Activated CD8-positive, alpha-beta T cell treated with anti-CD3 and anti-CD28 coated beads for 36 hours (primary cell): ENCODE results near the gene ZNF436. TPM values are rescaled to one million over a fixed set of nuclear protein-coding genes. Genes with fewer than 3 reads are reported as not detected.
A peak's percentile ranks its signal among the peaks of the same experiment; 100 is the strongest.

Experiments used
- ATAC-seq: fragments of 200-7000 bp; cut with Tn5 transposase; one replicate; pipeline ENCODE4 v1.10.0; 2021; ENCODE audit warnings: mild to moderate bottlenecking, moderate library complexity
- CTCF ChIA-PET: fragments of 350-600 bp; sonication (Branson Sonifier 250); formaldehyde crosslinking; loops from one replicate; lab custom pipeline; 2021; ENCODE audit warnings: antibody characterized with exemption; lab: Charles Lee
- POLR2A ChIA-PET: fragments of 350-600 bp; sonication (Branson Sonifier 250); formaldehyde crosslinking; loops from one replicate; lab custom pipeline; 2021; ENCODE audit warnings: antibody characterized with exemption; lab: Charles Lee
- DNase-seq: peaks from one replicate; pipeline ENCODE4 v3.0.0-alpha.2; 2020
- H3K27ac Mint-ChIP-seq: one replicate; pipeline ENCODE4 v1.8.0; 2021; ENCODE audit warnings: mild to moderate bottlenecking, mixed read lengths
- H3K27me3 Mint-ChIP-seq: one replicate; pipeline ENCODE4 v1.8.0; 2021; ENCODE audit warnings: mixed read lengths
- H3K36me3 Mint-ChIP-seq: one replicate; pipeline ENCODE4 v1.8.0; 2021; ENCODE audit warnings: low read depth, mixed read lengths
- H3K4me1 Mint-ChIP-seq: one replicate; pipeline ENCODE4 v1.8.0; 2021; ENCODE audit warnings: low read depth, mixed read lengths
- H3K4me3 Mint-ChIP-seq: one replicate; pipeline ENCODE4 v1.8.0; 2021; ENCODE audit warnings: mild to moderate bottlenecking, moderate library complexity, mixed read lengths
- H3K9me3 Mint-ChIP-seq: one replicate; pipeline ENCODE4 v1.8.0; 2021; ENCODE audit warnings: mixed read lengths
- intact Hi-C: fragments of 100-400 bp; cut with micrococcal nuclease; formaldehyde crosslinking; loops from one replicate; pipeline ENCODE4 v1.10.0; 2022
- total RNA-seq, 2 experiments: library from RNA; stranded (reverse); gene quantifications; one replicate each; pipeline ENCODE4 v1.2.3, GENCODE V29; 2021
- TF ChIP-seq, protein P1 (sequence below): fragments of 200-600 bp; IDR thresholded peaks from one replicate; pipeline ENCODE4 v1.8.0; 2022; ENCODE audit warnings: antibody characterized with exemption, mild to moderate bottlenecking

Gene ZNF436
- 1 to 10 TPM; 5.8 to 7.2 TPM for total RNA-seq

DNA sequence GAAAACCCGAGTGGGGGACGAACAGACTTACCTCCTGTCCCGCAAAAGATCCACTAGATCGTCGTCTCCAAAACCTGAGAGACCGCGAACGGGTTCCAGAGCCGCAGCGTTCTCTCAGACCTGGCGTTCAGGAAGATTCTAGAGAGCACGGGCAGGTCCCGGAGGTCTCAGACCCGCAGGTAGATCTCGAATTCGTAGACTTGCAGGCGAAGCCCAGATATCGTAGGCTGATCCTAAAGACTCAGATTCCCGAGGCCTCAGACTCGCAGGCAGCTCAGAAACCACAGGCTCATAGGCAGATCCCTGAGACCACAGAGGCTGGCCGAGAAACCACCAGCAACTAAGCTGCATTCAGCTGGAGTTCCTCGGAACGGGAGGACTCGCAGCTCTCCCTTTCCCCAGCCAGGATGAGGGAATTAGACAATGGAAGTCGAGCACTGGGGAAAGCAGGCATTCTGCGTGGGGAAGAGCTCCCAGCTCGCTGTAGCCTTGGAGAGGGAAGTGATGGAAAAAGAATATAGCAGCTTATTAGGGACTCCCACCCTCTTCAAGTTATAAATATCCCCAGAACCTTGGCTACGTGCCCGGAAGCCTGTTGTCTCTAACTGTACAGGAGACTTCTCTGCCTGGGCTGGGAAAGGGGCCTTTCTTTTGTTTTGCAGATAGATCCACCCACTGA is at the start of gene ZNF436:
ZNF436 (minus strand) TSS at position 502 of the 679 bp plus-strand sequence. CDS start 1,831 bp downstream, outside the sequence.
- TF ChIP-seq, protein P1, sequence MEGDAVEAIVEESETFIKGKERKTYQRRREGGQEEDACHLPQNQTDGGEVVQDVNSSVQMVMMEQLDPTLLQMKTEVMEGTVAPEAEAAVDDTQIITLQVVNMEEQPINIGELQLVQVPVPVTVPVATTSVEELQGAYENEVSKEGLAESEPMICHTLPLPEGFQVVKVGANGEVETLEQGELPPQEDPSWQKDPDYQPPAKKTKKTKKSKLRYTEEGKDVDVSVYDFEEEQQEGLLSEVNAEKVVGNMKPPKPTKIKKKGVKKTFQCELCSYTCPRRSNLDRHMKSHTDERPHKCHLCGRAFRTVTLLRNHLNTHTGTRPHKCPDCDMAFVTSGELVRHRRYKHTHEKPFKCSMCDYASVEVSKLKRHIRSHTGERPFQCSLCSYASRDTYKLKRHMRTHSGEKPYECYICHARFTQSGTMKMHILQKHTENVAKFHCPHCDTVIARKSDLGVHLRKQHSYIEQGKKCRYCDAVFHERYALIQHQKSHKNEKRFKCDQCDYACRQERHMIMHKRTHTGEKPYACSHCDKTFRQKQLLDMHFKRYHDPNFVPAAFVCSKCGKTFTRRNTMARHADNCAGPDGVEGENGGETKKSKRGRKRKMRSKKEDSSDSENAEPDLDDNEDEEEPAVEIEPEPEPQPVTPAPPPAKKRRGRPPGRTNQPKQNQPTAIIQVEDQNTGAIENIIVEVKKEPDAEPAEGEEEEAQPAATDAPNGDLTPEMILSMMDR: no peak
- POLR2A ChIA-PET: interaction anchor here (1.5 to 5.4 kb wide), 3 partner anchors 24 to 322 kb away, joined by 4 to 44 read pairs (median 8); partner anchors contain the start of genes HNRNPR and RPL11
- Mint-ChIP-seq H3K9me3 (peaks cover 5% of the 10 kb centered on the region), H3K36me3 (peaks cover 29% of the 10 kb centered on the region), H3K4me3 (peak within 1 kb of the TSS; percentile 95), H3K27me3 (no peaks in the 10 kb centered on the region), H3K4me1 (peaks cover 26% of the 10 kb centered on the region), H3K27ac (peak within 1 kb of the TSS; percentile 98)
- intact Hi-C loops: loop anchor here (2.0 kb wide), 1 partner anchor 25 kb away; the partner anchor contains the start of gene HNRNPR
- ATAC-seq (no peak), DNase-seq (peak; percentile 74)
- CTCF ChIA-PET: no interaction called here

DNA sequence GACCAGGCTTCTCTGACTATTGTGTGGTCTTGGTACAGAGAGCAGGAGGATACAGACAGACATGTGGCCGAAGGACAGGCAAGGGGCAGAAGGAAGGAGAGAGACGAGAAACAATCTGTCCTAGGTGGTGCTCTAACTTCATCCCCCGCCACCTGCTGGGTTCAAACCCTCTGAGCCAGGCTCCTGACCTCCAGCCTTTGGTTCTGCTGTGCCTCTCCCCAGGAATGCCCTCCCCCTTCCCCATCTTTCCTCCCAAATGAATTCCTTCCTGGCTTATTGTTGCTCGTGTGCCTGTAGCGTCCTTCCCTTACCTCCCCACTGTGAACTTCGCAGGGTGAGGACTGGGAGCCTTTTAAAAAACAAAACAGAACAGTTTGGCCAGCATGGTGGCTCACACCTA is 49.5 kb upstream of the ZNF436 start:
- Mint-ChIP-seq H3K27ac (no peak overlapping the region), H3K4me1 (peaks cover 22% of the 10 kb centered on the region), H3K27me3 (peaks cover 3% of the 10 kb centered on the region), H3K36me3 (no peaks in the 10 kb centered on the region), H3K9me3 (no peaks in the 10 kb centered on the region), H3K4me3 (no peak overlapping the region)
- TF ChIP-seq, protein P1: no peak
- CTCF ChIA-PET: interaction anchor here (2.4 to 4.0 kb wide), 2 partner anchors 14 to 15 kb away, joined by 7 to 22 read pairs; no protein-coding TSS in a partner anchor
- intact Hi-C loops: no loop called here
- POLR2A ChIA-PET: no interaction called here
- ATAC-seq (no peak), DNase-seq (no peak)

DNA sequence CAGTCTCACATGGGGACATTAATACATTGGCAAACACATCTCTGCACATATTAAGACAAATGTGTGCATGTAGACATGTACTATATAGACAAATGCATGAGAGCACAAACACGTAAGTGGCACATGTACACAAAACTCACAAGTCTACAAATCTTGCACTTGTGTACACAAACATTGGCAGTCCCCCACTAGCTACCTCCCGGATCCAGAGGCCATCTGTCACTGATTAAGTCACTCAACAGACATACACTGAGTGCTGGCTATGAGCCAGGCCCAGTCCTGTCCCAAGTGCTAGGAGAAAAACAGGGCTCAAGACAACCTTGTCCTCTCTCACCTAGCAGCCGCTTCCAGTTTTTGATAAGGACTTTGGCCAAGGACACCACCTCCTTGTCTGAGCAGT is 47.9 kb upstream of the ZNF436 start:
- no peaks in the 10 kb centered on the region for H3K9me3 Mint-ChIP-seq
- intact Hi-C loops: no loop called here
- TF ChIP-seq, protein P1: no peak
- DNase-seq (no peak), ATAC-seq (no peak)
- CTCF ChIA-PET: interaction anchor here (1.4 to 3.4 kb wide), 3 partner anchors 13 to 17 kb away, joined by 3 to 9 read pairs (median 7); no protein-coding TSS in a partner anchor
- H3K36me3 Mint-ChIP-seq: no peaks in the 10 kb centered on the region
- POLR2A ChIA-PET: no interaction called here
- no peak overlapping the region for H3K4me3 Mint-ChIP-seq
- no peak overlapping the region for H3K27ac Mint-ChIP-seq
- H3K27me3 Mint-ChIP-seq: no peaks in the 10 kb centered on the region
- H3K4me1 Mint-ChIP-seq: peaks cover 8% of the 10 kb centered on the region

DNA sequence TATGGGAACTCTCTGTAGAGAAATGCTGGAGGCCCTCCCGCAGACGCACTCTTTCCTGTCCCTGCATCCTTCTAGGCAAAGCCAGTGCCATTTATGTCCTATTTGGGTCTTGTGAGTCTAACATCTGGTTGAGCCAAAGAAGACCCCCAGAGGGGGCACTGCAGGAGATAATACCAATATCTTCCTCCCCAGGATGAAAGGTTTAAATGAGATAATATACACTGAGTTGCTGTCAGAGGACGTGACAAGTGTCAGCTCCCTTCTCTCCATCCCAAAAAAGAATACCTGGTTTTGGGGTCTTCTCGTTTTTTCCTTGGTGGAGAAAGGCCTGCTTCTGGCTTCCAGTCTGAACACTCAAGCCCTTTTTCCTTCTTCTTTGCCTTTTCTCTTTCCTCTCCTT is 47.3 kb upstream of the ZNF436 start:
- Mint-ChIP-seq H3K4me3 (no peak overlapping the region), H3K36me3 (no peaks in the 10 kb centered on the region), H3K4me1 (peaks cover 2% of the 10 kb centered on the region), H3K27ac (no peak overlapping the region), H3K27me3 (no peaks in the 10 kb centered on the region), H3K9me3 (no peaks in the 10 kb centered on the region)
- intact Hi-C loops: no loop called here
- TF ChIP-seq, protein P1: no peak
- DNase-seq: no peak
- ATAC-seq: no peak
- POLR2A ChIA-PET: no interaction called here
- CTCF ChIA-PET: interaction anchor here (2.4 to 3.4 kb wide), 2 partner anchors 12 to 14 kb away, joined by 7 to 9 read pairs; no protein-coding TSS in a partner anchor

DNA sequence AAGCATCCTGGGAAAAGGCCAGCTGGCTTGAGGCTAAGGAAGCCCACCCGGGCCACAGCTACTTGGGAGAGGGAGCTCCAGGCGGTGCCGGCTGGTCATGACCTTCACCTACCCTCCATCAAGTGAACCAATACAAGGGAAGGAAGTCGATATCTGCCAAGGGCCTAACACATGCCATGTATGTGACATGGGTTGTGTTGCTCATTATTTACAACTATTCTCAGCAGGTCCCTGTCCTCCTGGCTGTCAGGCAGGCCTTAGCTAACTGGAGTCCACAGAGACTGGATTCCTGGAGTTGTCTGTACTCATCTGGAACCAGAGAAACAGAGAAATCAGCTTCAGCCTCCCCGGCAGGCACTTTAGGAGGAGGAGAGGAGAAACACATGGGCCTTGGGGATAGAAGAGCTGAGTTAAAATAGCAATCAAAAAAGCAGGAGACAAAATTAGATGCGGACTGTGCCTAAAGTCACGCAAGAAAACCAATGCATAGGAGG is 39.2 kb upstream of the ZNF436 start:
- ATAC-seq: no peak
- H3K4me3 Mint-ChIP-seq: no peak overlapping the region
- no peak overlapping the region for H3K27ac Mint-ChIP-seq
- no peaks in the 10 kb centered on the region for H3K27me3 Mint-ChIP-seq
- peaks cover 4% of the 10 kb centered on the region for H3K4me1 Mint-ChIP-seq
- intact Hi-C loops: no loop called here
- no peaks in the 10 kb centered on the region for H3K9me3 Mint-ChIP-seq
- no peaks in the 10 kb centered on the region for H3K36me3 Mint-ChIP-seq
- ChIA-PET POLR2A (interaction anchor here (1.0 kb wide), 1 partner anchor 9 kb away, joined by 3 read pairs; no protein-coding TSS in a partner anchor), CTCF (interaction anchor here (0.9 kb wide), 1 partner anchor 27 kb away, joined by 4 read pairs; no protein-coding TSS in a partner anchor)
- TF ChIP-seq, protein P1: no peak
- DNase-seq: no peak
